Stimulated activated CD8-positive, alpha-beta memory T cell treated with anti-CD3 and anti-CD28 coated beads, Interleukin-7, amount 100 ng/mL, for 4 hours (primary cell): Measurements from ENCODE around the gene A3GALT2.

Experiments
- DNase-seq, 2 donors: peaks; one replicate each; pipeline ENCODE4 v3.0.0-alpha.2; 2020; ENCODE audit warnings: low read depth in 2 of 2

A3GALT2 gene

GRCh38 chr1:33350611-33351280 lies 29.8 kb upstream of the A3GALT2 start:
- no peak for DNase-seq

DNA sequence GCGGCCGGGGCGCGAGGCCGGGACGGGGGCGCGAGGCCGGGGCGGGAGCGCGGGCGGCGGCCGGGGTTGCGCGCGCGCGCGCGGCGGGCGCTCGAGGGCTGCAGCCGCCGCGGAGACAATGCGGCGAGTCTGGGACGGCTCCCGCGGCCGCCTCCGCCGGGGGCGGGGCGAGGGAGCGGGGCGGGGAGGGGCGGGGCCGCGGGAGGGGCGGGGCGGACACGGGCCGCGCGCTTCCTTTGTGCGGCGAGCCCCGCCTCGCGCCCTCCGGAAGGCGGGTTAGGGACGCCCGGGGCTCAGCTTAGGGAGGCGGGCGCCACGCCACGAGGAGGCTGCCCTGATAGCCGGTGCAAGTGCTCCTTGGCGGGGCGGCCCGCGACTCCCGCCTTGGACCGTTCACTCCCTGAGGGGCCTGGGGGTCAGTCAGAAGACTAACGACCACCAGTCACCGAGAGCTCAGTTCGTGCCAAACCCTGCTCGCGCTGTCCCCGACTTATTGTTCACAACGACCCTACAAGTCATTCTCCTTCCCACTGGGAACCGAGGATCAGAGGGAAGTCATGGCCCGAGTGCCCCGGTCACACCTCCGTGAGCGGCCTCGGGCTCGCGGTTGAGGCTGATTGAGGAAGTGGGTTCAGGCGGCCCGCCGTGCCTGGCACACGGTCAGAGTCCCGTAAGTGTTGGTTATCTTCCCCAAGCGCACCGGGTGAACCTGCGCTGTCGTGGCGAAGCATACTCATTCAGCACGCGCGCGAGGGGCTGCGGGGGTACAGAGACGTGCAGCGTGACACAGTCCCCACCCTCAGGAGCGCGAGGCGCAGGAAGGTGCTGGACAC lies 29.1 kb upstream of the A3GALT2 start:
- peak; percentile 58 to 79 for DNase-seq

DNA sequence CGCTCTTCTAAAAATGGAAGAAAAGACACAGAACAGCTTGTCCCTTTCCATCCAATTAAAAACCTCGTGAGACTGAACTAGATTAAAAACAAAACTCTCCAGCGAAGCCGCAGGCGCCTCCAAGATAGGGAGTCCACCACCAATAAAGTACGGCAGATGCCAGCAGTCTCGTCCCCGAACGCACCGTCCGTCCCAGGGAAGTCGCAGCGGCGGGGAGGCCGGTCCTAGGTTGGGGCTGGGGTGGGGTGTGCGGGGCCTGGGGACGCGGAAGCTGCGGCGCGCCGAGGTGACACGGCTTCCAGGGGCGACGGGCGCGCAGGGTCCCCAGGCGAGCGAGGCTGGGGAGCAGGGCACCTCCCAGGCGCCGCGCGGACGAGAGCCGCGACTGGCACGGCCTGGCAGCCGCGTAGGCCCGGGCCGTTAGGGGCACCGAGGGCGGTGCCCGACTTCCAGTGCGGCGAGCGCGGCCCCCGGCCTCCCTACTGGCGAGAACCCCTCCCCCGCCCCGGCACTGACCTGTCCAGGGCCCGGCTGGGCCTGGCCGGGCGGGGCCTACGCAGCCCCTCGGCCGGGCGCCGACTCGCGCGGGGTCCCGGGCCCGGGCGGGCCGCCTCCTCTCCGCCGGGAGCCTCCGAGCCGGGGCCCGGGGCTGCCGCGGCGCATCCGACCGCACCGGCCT lies 28.3 kb upstream of the A3GALT2 start:
- DNase-seq = peak in 1 of 2 donors; percentile 38

- peak in 1 of 2 donors; percentile 16 for DNase-seq
These were observed 27.8 kb upstream of the A3GALT2 start for GRCh38 chr1:33348676-33349080.

- no peak for DNase-seq
These were observed 27.3 kb upstream of the A3GALT2 start for GRCh38 chr1:33348194-33348593.

DNA sequence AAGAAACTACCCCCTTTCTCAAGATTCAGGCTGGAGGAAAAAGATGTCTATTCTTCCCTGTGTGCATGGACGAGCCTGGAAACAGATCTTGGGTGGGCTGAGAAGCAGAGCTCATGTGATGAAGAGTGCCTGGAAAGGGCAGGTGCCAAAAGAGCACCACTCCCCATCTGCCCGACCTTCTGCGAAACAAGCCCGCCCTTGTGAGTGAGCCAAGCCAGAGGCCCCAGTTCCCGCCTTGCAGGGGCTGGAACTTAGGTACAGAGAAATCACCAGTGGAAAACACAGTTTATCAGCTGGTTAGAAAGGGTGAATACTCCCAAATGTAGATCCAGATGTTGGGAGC lies 26.7 kb upstream of the A3GALT2 start:
- no peak for DNase-seq

- DNase-seq = no peak
These were observed 26.2 kb upstream of the A3GALT2 start for GRCh38 chr1:33346927-33347649.

DNA sequence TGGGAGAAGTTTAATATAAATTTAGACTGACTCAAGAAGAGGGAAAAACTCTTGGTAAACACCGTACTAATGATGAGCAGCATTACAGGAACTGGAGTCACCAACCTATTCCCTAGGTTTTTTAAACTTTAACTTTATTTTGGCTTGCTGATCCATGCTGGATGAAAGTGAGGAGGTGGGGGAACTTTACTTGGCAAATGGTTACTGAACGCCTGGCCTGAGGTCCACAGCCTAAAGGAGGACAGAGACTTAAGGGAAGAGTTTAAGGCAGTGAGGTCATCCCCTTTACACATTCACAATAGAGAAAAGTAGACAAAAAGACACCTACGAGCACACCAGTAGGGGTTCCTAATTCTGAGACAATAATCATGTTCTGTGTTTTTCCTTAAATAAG lies 25.6 kb upstream of the A3GALT2 start:
- no peak for DNase-seq

DNA sequence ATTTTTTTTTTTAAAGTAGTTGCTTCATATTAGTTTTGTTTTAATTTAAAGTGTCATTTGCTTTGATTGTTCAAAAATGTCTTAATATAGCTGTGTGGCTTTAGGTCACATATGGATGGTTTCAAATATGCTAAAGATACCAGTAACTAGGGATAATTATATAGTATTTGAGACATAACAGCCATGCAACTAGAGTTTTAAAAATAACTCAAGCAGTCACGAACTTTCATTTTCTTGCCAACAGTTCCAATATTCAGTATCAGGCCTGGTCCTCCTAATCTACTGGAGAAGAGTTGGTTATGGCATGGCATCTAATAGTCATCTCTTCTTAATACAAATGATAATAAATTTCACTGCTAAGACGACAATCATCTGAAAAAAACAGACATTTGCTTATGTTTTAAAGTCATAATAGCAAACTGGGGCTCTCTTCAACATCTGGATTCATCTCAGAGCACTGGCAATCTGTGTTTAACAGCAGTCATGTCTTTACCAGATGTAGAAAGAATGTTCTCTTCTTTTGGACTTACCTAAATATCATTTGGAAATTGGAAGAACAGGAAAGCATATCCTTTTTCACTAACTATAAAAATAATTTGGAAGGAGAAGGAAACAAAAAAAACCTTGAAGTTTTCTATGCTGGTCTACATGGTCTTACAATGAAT lies 24.1 kb upstream of the A3GALT2 start:
- DNase-seq = no peak

DNA sequence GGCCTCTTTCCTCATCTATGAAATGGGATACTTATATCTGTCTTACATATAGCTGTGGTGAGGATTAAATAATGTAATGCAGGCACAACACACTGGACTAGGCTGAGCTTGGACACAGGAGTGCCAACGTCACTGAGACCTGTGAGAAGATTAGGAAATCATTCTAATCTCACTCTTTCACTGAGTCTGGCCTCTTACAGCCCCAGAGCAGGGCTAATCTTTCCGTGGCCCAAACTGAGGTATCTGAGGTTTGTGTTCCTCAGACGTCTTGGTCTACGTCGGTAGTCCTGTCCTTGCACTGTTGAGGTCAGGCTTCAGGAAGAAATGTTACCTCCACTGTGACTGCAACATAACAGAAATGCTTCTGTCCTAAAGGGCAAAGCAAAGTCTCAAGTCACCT lies 22.6 kb upstream of the A3GALT2 start:
- DNase-seq = no peak

- no peak for DNase-seq
These were observed 21.3 kb upstream of the A3GALT2 start for GRCh38 chr1:33342041-33342723.

DNA sequence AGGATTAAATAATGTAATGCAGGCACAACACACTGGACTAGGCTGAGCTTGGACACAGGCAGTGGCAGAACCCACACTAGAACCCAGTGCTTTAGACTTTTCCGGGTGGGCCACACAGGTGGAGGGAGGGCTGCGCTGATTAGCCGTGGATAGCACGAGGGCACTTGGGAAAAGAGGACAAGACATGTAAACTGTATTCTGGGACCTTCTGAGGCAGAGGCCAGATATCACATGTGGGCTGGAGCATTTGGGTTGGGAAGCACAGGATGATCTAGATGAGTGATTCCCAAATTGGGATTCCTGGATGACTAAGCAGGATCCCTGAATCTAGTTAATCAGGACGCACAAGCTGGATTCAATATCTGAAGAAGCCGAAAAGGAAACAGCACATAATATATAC lies 20.3 kb upstream of the A3GALT2 start:
- DNase-seq = no peak

- no peak for DNase-seq
These were observed 18.5 kb upstream of the A3GALT2 start for GRCh38 chr1:33339413-33339812.

DNA sequence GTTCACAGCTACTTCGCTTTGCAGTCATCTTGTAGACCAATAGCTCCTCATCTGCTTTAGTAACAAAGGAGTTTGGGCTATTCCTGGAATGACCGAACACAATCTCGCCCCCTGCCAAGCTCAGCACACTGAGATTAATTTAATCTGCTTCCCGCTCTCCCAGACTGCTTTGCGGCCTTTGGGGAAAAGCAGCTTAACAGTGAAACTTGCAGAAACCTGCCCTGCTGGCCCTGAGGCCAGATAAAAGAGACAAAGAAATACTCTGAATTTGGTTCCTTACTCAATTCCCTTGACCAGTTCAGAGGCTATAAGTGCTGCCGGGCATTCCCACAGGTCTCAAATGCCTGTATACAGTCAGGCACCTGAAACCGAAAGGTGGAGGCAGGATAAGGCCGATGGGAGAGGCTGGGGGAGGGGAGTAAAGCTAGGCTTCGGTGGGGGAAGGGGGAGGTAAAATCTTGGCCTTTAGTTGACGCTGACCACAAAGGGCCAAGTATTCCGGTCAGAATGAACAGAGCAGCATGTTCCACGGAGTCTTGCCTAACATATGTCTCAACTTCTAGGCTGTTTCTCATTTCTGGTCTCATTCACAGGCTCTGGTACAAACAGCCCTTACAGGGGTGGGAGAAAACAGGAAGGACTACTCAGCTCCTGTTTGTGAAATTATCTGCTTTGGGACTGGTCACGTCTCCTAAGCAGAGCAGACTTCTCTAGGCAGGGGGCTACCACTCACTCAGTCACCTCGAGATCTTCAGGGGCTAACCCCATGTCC lies 17.7 kb upstream of the A3GALT2 start:
- DNase-seq = no peak

- no peak for DNase-seq
These were observed 17.1 kb upstream of the A3GALT2 start for GRCh38 chr1:33338048-33338439.

DNA sequence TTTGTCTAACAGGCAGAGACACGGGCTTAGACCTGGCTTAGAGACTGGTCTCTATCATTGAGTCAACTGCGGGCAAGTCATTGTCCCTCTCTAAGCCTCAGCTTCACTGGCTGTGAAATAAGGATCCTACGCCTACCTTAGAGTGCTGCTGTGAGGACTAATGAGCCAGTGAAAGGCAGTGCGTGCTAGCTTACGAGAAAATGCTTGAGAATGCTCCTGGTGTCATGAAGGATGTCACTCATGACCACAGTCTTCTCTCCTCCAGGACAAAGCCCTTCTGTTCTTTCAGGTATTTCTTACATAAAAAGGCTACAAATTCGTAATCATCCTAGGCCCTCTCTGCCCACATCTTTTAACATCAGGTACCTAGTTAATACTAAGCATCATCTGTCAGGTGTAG lies 16.5 kb upstream of the A3GALT2 start:
- DNase-seq = no peak

GRCh38 chr1:33336580-33336979 lies 15.7 kb upstream of the A3GALT2 start:
- no peak for DNase-seq

GRCh38 chr1:33335020-33335419 lies 14.1 kb upstream of the A3GALT2 start:
- DNase-seq = no peak

GRCh38 chr1:33334081-33334552 lies 13.2 kb upstream of the A3GALT2 start:
- no peak for DNase-seq

GRCh38 chr1:33332881-33333280 lies 12.0 kb upstream of the A3GALT2 start:
- no peak for DNase-seq
